GM19455 (cell line): Measurements from ENCODE around the gene SNF8.
"Not testable (repeated sequence)": the region's sequence is repeated elsewhere in the genome, so short reads cannot be mapped to it uniquely, and the experiment has no call there.

Experiments used
- ATAC-seq: cut with Tn5 transposase; IDR thresholded peaks from one replicate; pipeline ENCODE4 v1.9.1; 2021; ENCODE audit not compliant: unreplicated experiment

Gene SNF8

GRCh38 chr17:48944515-48945260 lies at the start of gene SNF8:
TSS of gene SNF8 (minus strand) at chr17:48944842. CDS start at chr17:48944734, 108 bp downstream.
- peak; percentile 78 for ATAC-seq

GRCh38 chr17:48993951-48994350 lies 49.3 kb upstream of the SNF8 start:
- no peak for ATAC-seq

GRCh38 chr17:48993305-48993704 lies 48.7 kb upstream of the SNF8 start:
- no peak for ATAC-seq

GRCh38 chr17:48992444-48992843 lies 47.8 kb upstream of the SNF8 start:
- no peak for ATAC-seq

GRCh38 chr17:48990882-48991357 lies 46.3 kb upstream of the SNF8 start:
- ATAC-seq, result no peak

- ATAC-seq, result no peak
Observed at GRCh38 chr17:48989100-48989499, 44.5 kb upstream of the SNF8 start.

- ATAC-seq, result no peak
Observed at GRCh38 chr17:48985436-48986245, 41.0 kb upstream of the SNF8 start.

GRCh38 chr17:48981927-48982539 lies 37.4 kb upstream of the SNF8 start:
- ATAC-seq, result no peak

GRCh38 chr17:48973806-48974205 lies 29.2 kb upstream of the SNF8 start:
- no peak for ATAC-seq

- ATAC-seq, result no peak
Observed at GRCh38 chr17:48972749-48973097, 28.1 kb upstream of the SNF8 start.

- no peak for ATAC-seq
Observed at GRCh38 chr17:48970865-48971687, 26.4 kb upstream of the SNF8 start.

GRCh38 chr17:48970224-48970623 lies 25.6 kb upstream of the SNF8 start:
- ATAC-seq, result no peak

GRCh38 chr17:48961516-48962233 lies 17.0 kb upstream of the SNF8 start:
- no peak for ATAC-seq

- ATAC-seq, result no peak
Observed at GRCh38 chr17:48960834-48961515, 16.3 kb upstream of the SNF8 start.

- ATAC-seq, result no peak
Observed at GRCh38 chr17:48954300-48954755, 9.7 kb upstream of the SNF8 start.

GRCh38 chr17:48952904-48953303 lies 8.3 kb upstream of the SNF8 start:
- no peak for ATAC-seq

- no peak for ATAC-seq
Observed at GRCh38 chr17:48951572-48951971, 6.9 kb upstream of the SNF8 start.

- ATAC-seq, result not testable (repeated sequence)
Observed at GRCh38 chr17:48945261-48945651, 614 bp upstream of the SNF8 start.

- ATAC-seq, result no peak
Observed at GRCh38 chr17:48933035-48933434, 11.6 kb downstream of the SNF8 start.

- no peak for ATAC-seq
Observed at GRCh38 chr17:48930435-48930873, 14.2 kb downstream of the SNF8 start.
